GM13977 (cell line): ENCODE results near the gene FAM177B.

ENCODE experiments used
- DNase-seq: peaks from one replicate; pipeline ENCODE4 v3.0.0; 2012; ENCODE audit warnings: low spot score
- CTCF ChIP-seq: IDR thresholded peaks from 2 replicates; pipeline ENCODE4 v1.5.1; 2012; ENCODE audit warnings: mild to moderate bottlenecking, control low read depth; ENCODE audit not compliant: insufficient read depth; ENCODE audit errors: extremely low read depth, missing control alignments
- in situ Hi-C: fragments of 300-500 bp; cut with MboI; formaldehyde crosslinking; loops from one replicate; pipeline ENCODE4 v1.12.0; 2022; ENCODE audit warnings: low sequenced_read_pairs, low pct_unique_long_range_greater_than_20kb, mixed read lengths, inconsistent platforms; ENCODE audit not compliant: unreplicated experiment

The FAM177B gene

GRCh38 chr1:222784916-222785315 lies 47.9 kb downstream of the FAM177B start:
- TF ChIP-seq CTCF: no peak
- DNase-seq: no peak
- in situ Hi-C loops: loop anchor here (25.0 kb wide), 1 partner anchor 302 kb away; no protein-coding TSS in a partner anchor

- no peak for DNase-seq
- in situ Hi-C loops: loop anchor here (25.0 kb wide), 1 partner anchor 302 kb away; no protein-coding TSS in a partner anchor
- no peak for TF ChIP-seq CTCF
Measured at GRCh38 chr1:222785529-222785928, 48.5 kb downstream of the FAM177B start.

GRCh38 chr1:222786121-222786520 lies 49.1 kb downstream of the FAM177B start:
- in situ Hi-C loops: loop anchor here (25.0 kb wide), 1 partner anchor 301 kb away; no protein-coding TSS in a partner anchor
- no peak for DNase-seq
- TF ChIP-seq CTCF: no peak

GRCh38 chr1:222787729-222788128 lies 50.7 kb downstream of the FAM177B start:
- TF ChIP-seq CTCF: no peak
- no peak for DNase-seq
- in situ Hi-C loops: loop anchor here (25.0 kb wide), 1 partner anchor 300 kb away; no protein-coding TSS in a partner anchor

- in situ Hi-C loops: loop anchor here (25.0 kb wide), 1 partner anchor 299 kb away; no protein-coding TSS in a partner anchor
- DNase-seq: no peak
- TF ChIP-seq CTCF: no peak
Measured at GRCh38 chr1:222788402-222789156, 51.6 kb downstream of the FAM177B start.

- TF ChIP-seq CTCF: no peak
- in situ Hi-C loops: loop anchor here (25.0 kb wide), 1 partner anchor 297 kb away; no protein-coding TSS in a partner anchor
- DNase-seq: no peak
Measured at GRCh38 chr1:222790115-222790514, 53.1 kb downstream of the FAM177B start.
